ENCODE data around the gene C2CD2. TPM values are rescaled to one million over a fixed set of nuclear protein-coding genes. Genes with fewer than 3 reads are reported as not detected.

Gene C2CD2
- total and polyA plus RNA-seq, 2 of the 8 experiments (the other 6 are each of a cell fraction or from before 2014, with no cell fraction given), result 10.4 to 13.0 TPM

DNA sequence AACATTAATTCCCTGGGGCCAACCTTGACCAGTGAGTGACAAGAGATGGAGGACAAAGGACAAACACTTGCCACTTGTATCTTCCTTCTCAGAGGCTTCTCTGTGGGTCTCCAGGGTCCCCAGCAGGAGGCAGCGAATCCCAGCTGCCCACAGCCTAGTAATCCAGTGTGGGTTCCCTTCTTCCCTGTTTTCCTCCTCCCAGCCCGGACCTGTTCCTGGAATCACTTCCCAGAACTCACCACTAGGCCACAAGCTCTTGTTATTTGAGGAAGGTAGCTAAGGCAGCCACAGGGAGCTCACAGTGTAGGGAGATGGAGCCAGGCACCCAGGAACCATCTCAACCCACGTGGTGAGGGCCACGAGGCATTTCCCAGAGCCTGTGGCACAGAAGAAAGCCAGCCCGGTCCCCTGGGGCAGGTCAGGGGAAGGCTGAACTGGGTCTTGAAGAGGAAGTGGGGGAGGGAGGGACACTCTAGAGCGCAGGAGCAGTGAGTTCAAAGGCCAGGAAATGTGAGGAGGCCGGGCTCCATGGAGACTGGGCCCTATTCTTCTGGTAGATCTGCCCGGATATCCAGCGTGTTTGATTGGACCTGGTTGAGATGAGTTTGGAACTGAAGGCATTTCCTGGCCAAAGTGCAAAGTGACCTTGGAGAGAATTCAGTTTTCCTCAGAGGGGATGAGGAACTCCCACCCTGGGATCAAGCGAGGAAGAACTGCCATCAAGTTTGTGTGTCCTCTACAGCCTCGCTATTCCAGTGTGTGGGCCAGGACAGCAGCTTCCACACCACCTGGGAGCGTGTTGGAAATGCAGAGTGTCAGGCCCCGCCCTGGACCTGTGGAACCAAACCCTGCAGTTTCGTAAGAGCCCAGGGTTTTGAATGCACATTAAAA, 20.3 kb upstream of the C2CD2 start (continued):
- TF ChIP-seq, protein P1, sequence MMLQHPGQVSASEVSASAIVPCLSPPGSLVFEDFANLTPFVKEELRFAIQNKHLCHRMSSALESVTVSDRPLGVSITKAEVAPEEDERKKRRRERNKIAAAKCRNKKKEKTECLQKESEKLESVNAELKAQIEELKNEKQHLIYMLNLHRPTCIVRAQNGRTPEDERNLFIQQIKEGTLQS (IDR thresholded peaks at IDR 0.05; ENCODE audit: insufficient read depth, low read depth, low read length), result no peak
- TF ChIP-seq E2F6 (IDR thresholded peaks at IDR 0.05), result 0 out of 2 replicates have a peak, but pooled peaks have one; percentile 21
- no peak for TF ChIP-seq KDM5A (IDR thresholded peaks at IDR 0.05; ENCODE audit: low read length)
- TF ChIP-seq HDAC2 (IDR thresholded peaks at IDR 0.05; ENCODE audit: borderline replicate concordance in 1 of 2, low read depth in 2 of 2, low read length in 2 of 2), result no peak
- peak; percentile 31 to 46; a peak in 2 of 4 replicates for TF ChIP-seq RAD21 (IDR thresholded peaks at IDR 0.05 in 1 of 2, conservative IDR thresholded peaks at IDR 0.05 in 1 of 2; ENCODE audit: low read depth in 2 of 2, low read length in 2 of 2)
- no peak for TF ChIP-seq RNF2 (IDR thresholded peaks at IDR 0.05; ENCODE audit: borderline replicate concordance, low read depth, low read length, missing control alignments, poor library complexity, severe bottlenecking)
- TF ChIP-seq EP300 (IDR thresholded peaks at IDR 0.05; ENCODE audit: borderline replicate concordance in 1 of 2, low read depth in 2 of 2, low read length in 2 of 2), result no peak
